Gastrocnemius medialis (tissue), 4 donors: ENCODE results near the gene ZNRF4.

Experiments
- POLR2A ChIP-seq, 2 donors: fragments of 450-650 bp; IDR thresholded peaks; one replicate each; pipeline ENCODE4 v1.6.1; 2017; ENCODE audit warnings: antibody characterized with exemption in 2 of 2, mild to moderate bottlenecking in 2 of 2, moderate library complexity in 2 of 2
- TF ChIP-seq, protein P1 (sequence below), 5 experiments: fragments of 450-650 bp in 3 of 5; fragments of 200-600 bp in 2 of 5; sonication (generic) in 2 of 5; IDR thresholded peaks in 4 of 5; conservative IDR thresholded peaks in 1 of 5; 1 replicate in 4 of 5; 2 replicates in 1 of 5; pipeline ENCODE4 v1.5.1; 2016 to 2019; ENCODE audit warnings: antibody characterized with exemption in 5 of 5, mild to moderate bottlenecking in 3 of 5, moderate library complexity in 3 of 5

DNA sequence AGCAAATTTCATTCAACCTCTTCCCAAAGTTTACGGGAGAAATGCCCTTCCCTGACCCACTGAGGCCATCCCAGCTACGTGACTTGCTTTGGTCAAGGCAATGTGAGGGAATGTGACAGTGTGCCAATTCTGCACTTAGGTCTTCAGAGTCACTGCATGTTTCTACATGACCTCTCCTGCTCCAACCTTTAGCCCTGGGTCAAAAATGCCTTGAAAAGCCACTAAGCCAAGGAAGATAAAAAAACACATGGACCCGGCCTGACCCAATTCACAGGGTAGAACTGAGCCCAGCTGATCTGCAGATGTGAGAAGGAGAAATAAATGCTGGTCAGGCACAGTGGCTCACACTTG is 30.0 kb downstream of the ZNRF4 start:
- TF ChIP-seq, protein P1, sequence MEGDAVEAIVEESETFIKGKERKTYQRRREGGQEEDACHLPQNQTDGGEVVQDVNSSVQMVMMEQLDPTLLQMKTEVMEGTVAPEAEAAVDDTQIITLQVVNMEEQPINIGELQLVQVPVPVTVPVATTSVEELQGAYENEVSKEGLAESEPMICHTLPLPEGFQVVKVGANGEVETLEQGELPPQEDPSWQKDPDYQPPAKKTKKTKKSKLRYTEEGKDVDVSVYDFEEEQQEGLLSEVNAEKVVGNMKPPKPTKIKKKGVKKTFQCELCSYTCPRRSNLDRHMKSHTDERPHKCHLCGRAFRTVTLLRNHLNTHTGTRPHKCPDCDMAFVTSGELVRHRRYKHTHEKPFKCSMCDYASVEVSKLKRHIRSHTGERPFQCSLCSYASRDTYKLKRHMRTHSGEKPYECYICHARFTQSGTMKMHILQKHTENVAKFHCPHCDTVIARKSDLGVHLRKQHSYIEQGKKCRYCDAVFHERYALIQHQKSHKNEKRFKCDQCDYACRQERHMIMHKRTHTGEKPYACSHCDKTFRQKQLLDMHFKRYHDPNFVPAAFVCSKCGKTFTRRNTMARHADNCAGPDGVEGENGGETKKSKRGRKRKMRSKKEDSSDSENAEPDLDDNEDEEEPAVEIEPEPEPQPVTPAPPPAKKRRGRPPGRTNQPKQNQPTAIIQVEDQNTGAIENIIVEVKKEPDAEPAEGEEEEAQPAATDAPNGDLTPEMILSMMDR (IDR thresholded peaks at IDR 0.05 in 4 of 5, conservative IDR thresholded peaks at IDR 0.05 in 1 of 5), result no peak
- no peak for TF ChIP-seq POLR2A (IDR thresholded peaks at IDR 0.05)
